H1 (cell line): ENCODE data around the gene GRM1.

Experiments used
- BCL11A ChIP-seq, 2 experiments: IDR thresholded peaks; one replicate each; pipeline ENCODE4 v1.6.1; 2011; ENCODE audit warnings: low read depth in 2 of 2, low read length in 2 of 2, mild to moderate bottlenecking in 2 of 2
- BRCA1 ChIP-seq: IDR thresholded peaks from 2 replicates; pipeline ENCODE4 v1.6.1; 2012; ENCODE audit warnings: low read depth, low read length, improper control_type of control experiment
- CREB1 ChIP-seq: IDR thresholded peaks from 2 replicates; pipeline ENCODE4 v1.6.1; 2012; ENCODE audit warnings: inconsistent platforms
- CTCF ChIP-seq, 3 experiments: IDR thresholded peaks; 1 replicate in 2 of 3; 2 replicates in 1 of 3; pipeline versions ENCODE4 v1.5.1 to v1.6.1; 2011; ENCODE audit warnings: low read length in 3 of 3, mild to moderate bottlenecking in 3 of 3, inconsistent platforms in 2 of 3, low read depth in 1 of 3, moderate library complexity in 1 of 3; ENCODE audit not compliant: insufficient read depth in 1 of 3; ENCODE audit errors: control extremely low read depth in 1 of 3
- EGR1 ChIP-seq: IDR thresholded peaks from 2 replicates; pipeline ENCODE4 v1.6.1; 2011; ENCODE audit warnings: low read depth, low read length, borderline replicate concordance
- EP300 ChIP-seq, 2 experiments: IDR thresholded peaks; 1 replicate in 1 of 2; 2 replicates in 1 of 2; pipeline ENCODE4 v1.6.1; 2011 to 2012; ENCODE audit warnings: low read depth in 2 of 2, low read length in 2 of 2, mild to moderate bottlenecking in 2 of 2, borderline replicate concordance in 1 of 2, inconsistent platforms in 1 of 2, moderate library complexity in 1 of 2
- POLR2A ChIP-seq, 2 experiments: IDR thresholded peaks; 1 replicate in 1 of 2; 2 replicates in 1 of 2; pipeline ENCODE4 v1.6.1; 2011; ENCODE audit warnings: low read depth in 2 of 2, low read length in 2 of 2, mild to moderate bottlenecking in 2 of 2; ENCODE audit errors: control extremely low read depth in 1 of 2
- POLR2AphosphoS5 ChIP-seq: IDR thresholded peaks from 2 replicates; pipeline ENCODE4 v1.6.1; 2011; ENCODE audit warnings: low read depth, low read length
- TEAD4 ChIP-seq: IDR thresholded peaks from 2 replicates; pipeline ENCODE4 v1.6.1; 2012; ENCODE audit warnings: low read depth, low read length, inconsistent platforms, mixed read lengths

GRCh38 chr6:146445233-146445632, 416.4 kb downstream of the GRM1 start:
- TF ChIP-seq BRCA1 (no peak), POLR2A (IDR thresholded peaks at IDR 0.05; ENCODE audit: control extremely low read depth in 1 of 2, low read depth in 2 of 2, low read length in 2 of 2) (no peak), CTCF (IDR thresholded peaks at IDR 0.05; ENCODE audit: control extremely low read depth in 1 of 3, insufficient read depth in 1 of 3, low read depth in 1 of 3, low read length in 3 of 3) (no peak), CREB1 (no peak), EP300 (IDR thresholded peaks at IDR 0.05; ENCODE audit: borderline replicate concordance in 1 of 2, low read depth in 2 of 2, low read length in 2 of 2) (no peak), BCL11A (IDR thresholded peaks at IDR 0.05; ENCODE audit: low read depth in 2 of 2, low read length in 2 of 2) (no peak), EGR1 (no peak), POLR2AphosphoS5 (no peak), TEAD4 (no peak)
